GM23248 (cell line): ENCODE measurements around the gene TNFSF13. TPM values are rescaled to one million over a fixed set of nuclear protein-coding genes. Genes with fewer than 3 reads are reported as not detected.

Experiments
- DNase-seq: peaks from one replicate; pipeline ENCODE4 v3.0.0-alpha.2; 2015
- H2AFZ ChIP-seq: fragments of 200-600 bp; sonication (generic); 2 replicates; pipeline ENCODE4 v1.6.1; 2016; ENCODE audit warnings: antibody characterized with exemption
- H3F3A ChIP-seq: fragments of 200-600 bp; sonication (generic); 2 replicates; pipeline ENCODE4 v1.6.1; 2016; ENCODE audit warnings: mild to moderate bottlenecking, antibody characterized with exemption, mixed run types; ENCODE audit not compliant: insufficient read depth
- H3K27ac ChIP-seq: fragments of 200-600 bp; sonication (generic); 2 replicates; pipeline ENCODE4 v1.5.1; 2016; ENCODE audit warnings: mild to moderate bottlenecking
- H3K27me3 ChIP-seq: fragments of 200-600 bp; sonication (generic); replicated peaks from 2 replicates; pipeline ENCODE4 v1.6.1; 2016; ENCODE audit warnings: mild to moderate bottlenecking; ENCODE audit not compliant: insufficient read depth
- H3K36me3 ChIP-seq: fragments of 200-600 bp; sonication (generic); 2 replicates; pipeline ENCODE4 v1.6.1; 2016; ENCODE audit warnings: low read depth, mild to moderate bottlenecking
- H3K4me1 ChIP-seq: fragments of 200-600 bp; sonication (generic); 2 replicates; pipeline ENCODE4 v1.6.1; 2016; ENCODE audit warnings: mild to moderate bottlenecking; ENCODE audit not compliant: insufficient read depth
- H3K4me2 ChIP-seq: fragments of 200-600 bp; sonication (generic); one replicate; pipeline ENCODE4 v1.6.1; 2016; ENCODE audit warnings: mild to moderate bottlenecking; ENCODE audit not compliant: unreplicated experiment
- H3K4me3 ChIP-seq: fragments of 200-600 bp; sonication (generic); 2 replicates; pipeline ENCODE4 v1.5.1; 2016; ENCODE audit warnings: mild to moderate bottlenecking
- H3K79me2 ChIP-seq: fragments of 200-600 bp; sonication (generic); 2 replicates; pipeline ENCODE4 v1.6.1; 2016; ENCODE audit warnings: mild to moderate bottlenecking; ENCODE audit not compliant: insufficient read depth
- H3K9ac ChIP-seq: fragments of 200-600 bp; sonication (generic); 2 replicates; pipeline ENCODE4 v1.6.1; 2016; ENCODE audit warnings: mild to moderate bottlenecking
- H3K9me2 ChIP-seq: fragments of 200-600 bp; sonication (generic); 2 replicates; pipeline ENCODE4 v1.6.1; 2016; ENCODE audit warnings: mixed run types, mild to moderate bottlenecking, moderate library complexity; ENCODE audit not compliant: insufficient read depth
- H3K9me3 ChIP-seq: fragments of 200-600 bp; sonication (generic); one replicate; pipeline ENCODE4 v1.6.1; 2017; ENCODE audit warnings: low read depth
- H4K20me1 ChIP-seq: fragments of 200-600 bp; sonication (generic); 2 replicates; pipeline ENCODE4 v1.6.0; 2016; ENCODE audit not compliant: insufficient read depth
- EZH2 ChIP-seq: fragments of 200-600 bp; sonication (generic); IDR thresholded peaks from 2 replicates; pipeline ENCODE4 v1.6.1; 2018; ENCODE audit warnings: antibody characterized with exemption, mild to moderate bottlenecking; ENCODE audit not compliant: insufficient read depth, poor library complexity, severe bottlenecking
- EZH2phosphoT487 ChIP-seq: fragments of 200-600 bp; sonication (generic); IDR thresholded peaks from 2 replicates; pipeline ENCODE4 v1.6.1; 2018; ENCODE audit warnings: antibody characterized with exemption, moderate library complexity, mild to moderate bottlenecking, low read depth; ENCODE audit not compliant: insufficient read depth
- WGBS, 2 experiments: methylation state at CpG; one replicate each; pipeline ENCODE4 v1.1.6; 2015 to 2017; ENCODE audit warnings: low lambda C conversion rate in 2 of 2, low coverage in 1 of 2; ENCODE audit errors: missing lambda C conversion rate in 2 of 2; 5-methylcytosine and 5-hydroxymethylcytosine counted together
- in situ Hi-C: fragments of 300-500 bp; cut with MboI; formaldehyde crosslinking; loops from 2 replicates; pipeline ENCODE4 v1.15.0; 2020
- polyA plus RNA-seq: library from polyadenylated mRNA; unstranded; fragments of >200 nt; fragmentation: Nextera tagmentation; extraction: Ambion mirVana; gene quantifications from 2 replicates; pipeline ENCODE4 v1.2.1, GENCODE V29; 2016
- total RNA-seq: library from RNA; depleted of rRNA; stranded (reverse); fragments of >200 nt; shearing (Covaris generic); gene quantifications from 2 replicates; pipeline ENCODE4 v1.2.3, GENCODE V29; 2014

Gene TNFSF13
- total and polyA plus RNA-seq, 2 experiments from 2014 or later = 1.4 TPM; not detected in 1

DNA sequence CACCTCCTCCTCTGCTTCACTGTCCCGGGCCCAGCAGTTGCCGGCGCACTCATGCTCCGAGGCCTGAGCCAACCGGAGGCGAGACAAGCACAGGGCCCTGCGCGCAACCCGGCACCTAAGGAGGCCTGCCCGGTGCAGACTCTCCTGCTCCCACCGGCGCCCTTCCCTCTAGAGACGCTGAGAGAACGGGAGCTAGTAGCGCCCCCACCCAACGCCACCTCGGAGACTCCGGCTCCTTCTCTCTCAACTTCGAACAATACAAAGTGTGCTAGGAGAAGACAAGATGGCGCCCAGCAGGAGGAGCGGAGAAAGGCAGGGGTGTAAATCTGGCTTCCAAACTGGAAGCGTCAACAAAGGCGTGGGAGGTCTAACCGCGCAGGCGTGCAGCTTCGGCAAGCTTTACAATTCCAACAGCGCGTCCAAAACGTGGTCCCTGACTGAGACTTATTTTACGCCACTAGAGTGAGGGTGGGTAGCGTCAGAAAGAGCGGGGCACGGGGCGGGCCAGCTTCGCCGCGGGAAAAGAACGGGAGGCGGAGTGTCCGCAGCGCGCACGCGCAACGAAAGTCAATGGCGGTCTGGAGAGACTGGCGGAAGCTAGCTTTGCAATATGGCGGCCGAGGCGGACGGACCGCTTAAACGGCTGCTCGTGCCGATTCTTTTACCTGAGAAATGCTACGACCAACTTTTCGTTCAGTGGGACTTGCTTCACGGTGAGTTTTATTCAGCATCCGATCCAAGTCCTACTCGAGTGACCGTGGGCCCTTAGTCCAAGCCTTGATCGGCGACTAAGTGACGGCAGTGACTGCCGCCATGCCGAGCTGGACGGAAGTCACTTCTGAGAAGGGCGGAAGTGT lies 24.9 kb downstream of the TNFSF13 start, which contains the start of gene MPDU1:
TSS of gene MPDU1 (plus strand) at position 600 of the 857 bp plus-strand sequence. CDS start at position 611, 11 bp downstream.
- no peaks in the 10 kb centered on the region for H3K9me3 ChIP-seq
- peaks cover 2% of the 10 kb centered on the region; the same call in 1 of the 2 replicates for H3K36me3 ChIP-seq
- H3K9me2 ChIP-seq = no peaks in the 10 kb centered on the region
- peaks cover 55% of the 10 kb centered on the region for H3K4me1 ChIP-seq
- H3F3A ChIP-seq = peaks cover 48% of the 10 kb centered on the region
- no peak for TF ChIP-seq EZH2
- TF ChIP-seq EZH2phosphoT487 = no peak
- in situ Hi-C loops = no loop called here
- no peaks in the 10 kb centered on the region; the same call in 1 of the 2 replicates for H4K20me1 ChIP-seq
- peak within 1 kb of the TSS; percentile 86 for H3K4me2 ChIP-seq
- H3K4me3 ChIP-seq = peak within 1 kb of the TSS; percentile 80
- H3K27ac ChIP-seq = peak within 1 kb of the TSS; percentile 88
- peak; percentile 98 for DNase-seq
- peak within 1 kb of the TSS; percentile 69 for H2AFZ ChIP-seq
- 15% methylated on average over 69 of the region's 69 CpGs for WGBS, 2 experiments
- H3K9ac ChIP-seq = peak within 1 kb of the TSS; percentile 88
- H3K79me2 ChIP-seq = peaks cover 58% of the 10 kb centered on the region
- no peaks in the 10 kb centered on the region for H3K27me3 ChIP-seq

DNA sequence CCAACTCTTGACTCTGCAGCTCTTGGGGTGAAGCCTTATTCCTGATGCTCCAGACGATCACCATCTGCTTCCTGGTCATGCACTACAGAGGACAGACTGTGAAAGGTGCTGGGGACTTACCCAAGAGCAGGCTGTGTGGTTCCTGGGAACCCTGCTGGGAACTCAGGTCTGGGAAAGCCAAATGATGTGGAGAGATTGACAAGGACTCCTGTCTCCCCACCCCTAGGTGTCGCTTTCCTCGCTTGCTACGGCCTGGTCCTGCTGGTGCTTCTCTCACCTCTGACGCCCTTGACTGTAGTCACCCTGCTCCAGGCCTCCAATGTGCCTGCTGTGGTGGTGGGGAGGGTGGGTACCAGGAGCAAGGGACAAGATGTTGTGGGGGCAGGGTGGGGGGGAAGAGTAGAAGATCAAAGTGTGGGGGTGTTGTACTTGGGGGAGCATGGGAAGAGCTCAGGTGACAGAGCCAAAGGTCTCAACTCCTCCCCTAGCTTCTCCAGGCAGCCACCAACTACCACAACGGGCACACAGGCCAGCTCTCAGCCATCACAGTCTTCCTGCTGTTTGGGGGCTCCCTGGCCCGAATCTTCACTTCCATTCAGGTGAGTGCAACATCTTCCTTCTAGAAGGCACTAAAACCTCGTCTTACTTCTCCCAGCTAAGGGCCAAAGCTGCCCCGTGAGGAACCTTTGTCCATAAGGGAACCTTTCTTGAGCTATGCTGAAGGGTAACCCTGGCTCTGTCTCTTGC lies 28.3 kb downstream of the TNFSF13 start:
- Histone ChIP-seq H3K27me3 (no peaks in the 10 kb centered on the region), H3K27ac (peak overlapping the region; percentile 78), H3K9me3 (no peaks in the 10 kb centered on the region), H3K36me3 (peaks cover 4% of the 10 kb centered on the region; the same call in 1 of the 2 replicates), H3K4me1 (peaks cover 58% of the 10 kb centered on the region), H3K79me2 (peaks cover 35% of the 10 kb centered on the region), H3K9me2 (no peaks in the 10 kb centered on the region), H3K4me2 (peak overlapping the region; percentile 60), H3K4me3 (no peak overlapping the region), H4K20me1 (no peaks in the 10 kb centered on the region), H3K9ac (peak overlapping the region; percentile 44), H3F3A (peaks cover 40% of the 10 kb centered on the region), H2AFZ (no peak overlapping the region)
- in situ Hi-C loops = no loop called here
- TF ChIP-seq EZH2phosphoT487 = no peak
- TF ChIP-seq EZH2 = no peak
- no peak for DNase-seq
- 49 to 50% methylated on average over 9 of the region's 9 CpGs for WGBS, 2 experiments

DNA sequence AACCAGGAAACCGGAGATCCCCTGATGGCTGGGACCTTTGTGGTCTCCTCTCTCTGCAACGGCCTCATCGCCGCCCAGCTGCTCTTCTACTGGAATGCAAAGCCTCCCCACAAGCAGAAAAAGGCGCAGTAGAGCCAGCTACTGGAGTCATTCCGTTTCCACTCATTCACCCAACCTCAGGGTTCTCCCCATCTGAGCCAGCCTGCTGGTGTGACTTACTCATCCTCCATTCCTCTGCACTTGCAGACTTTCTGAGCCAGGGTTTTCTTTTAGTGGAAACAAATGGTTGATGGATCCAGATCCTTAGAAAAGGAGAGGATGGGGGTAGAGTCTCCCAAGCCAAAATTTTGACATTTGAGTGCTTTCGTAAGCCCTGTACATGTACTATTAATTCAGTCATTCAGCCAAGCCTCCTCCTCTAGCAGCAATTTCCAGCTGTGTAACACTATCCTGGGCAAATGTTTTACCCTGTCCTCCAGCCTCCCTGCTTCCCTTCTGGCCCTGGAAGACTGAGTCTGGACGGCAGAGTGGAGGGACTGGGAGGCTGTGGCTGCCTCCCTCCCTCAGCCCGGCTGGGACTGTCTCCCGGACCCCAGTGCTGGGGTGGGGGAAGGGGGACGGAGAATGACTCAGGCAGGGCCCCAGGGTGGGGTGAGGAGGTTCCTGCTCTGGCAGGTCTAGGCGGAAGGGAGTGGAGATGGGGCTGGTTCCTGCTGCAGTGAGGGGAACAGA lies 29.0 kb downstream of the TNFSF13 start:
- Histone ChIP-seq H3K4me1 (peaks cover 52% of the 10 kb centered on the region), H3K9me2 (no peaks in the 10 kb centered on the region), H3K36me3 (peaks cover 4% of the 10 kb centered on the region; the same call in 1 of the 2 replicates), H3K9me3 (no peaks in the 10 kb centered on the region), H2AFZ (no peak overlapping the region), H3K27me3 (no peaks in the 10 kb centered on the region), H3K4me3 (peak overlapping the region; percentile 44), H4K20me1 (no peaks in the 10 kb centered on the region), H3K9ac (peak overlapping the region; percentile 66), H3K79me2 (peaks cover 28% of the 10 kb centered on the region), H3F3A (peaks cover 40% of the 10 kb centered on the region), H3K27ac (peak overlapping the region; percentile 78), H3K4me2 (peak overlapping the region; percentile 77)
- in situ Hi-C loops = no loop called here
- 1 to 4% methylated on average over 12 of the region's 12 CpGs for WGBS, 2 experiments
- TF ChIP-seq EZH2phosphoT487 = no peak
- TF ChIP-seq EZH2 = no peak
- DNase-seq = peak; percentile 98
